NB4 (cell line): ENCODE measurements around the gene KCNAB2.

ENCODE experiments used
- DNase-seq: peaks from one replicate; pipeline ENCODE4 v3.0.0; 2010; ENCODE audit warnings: low read depth
- H3K4me3 ChIP-seq: one replicate; pipeline ENCODE4 v1.5.1; 2011; ENCODE audit warnings: mild to moderate bottlenecking, low read depth, low read length, moderate library complexity
- CTCF ChIP-seq: IDR thresholded peaks from one replicate; pipeline ENCODE4 v1.5.1; 2012; ENCODE audit warnings: low read depth, low read length
- MAX ChIP-seq: IDR thresholded peaks from 2 replicates; pipeline ENCODE4 v1.6.1; 2011; ENCODE audit warnings: low read depth, low read length
- MYC ChIP-seq: IDR thresholded peaks from 2 replicates; pipeline ENCODE4 v1.6.1; 2011; ENCODE audit warnings: low read depth, low read length
- POLR2A ChIP-seq: IDR thresholded peaks from 2 replicates; pipeline ENCODE4 v1.6.1; 2011; ENCODE audit warnings: mild to moderate bottlenecking; ENCODE audit not compliant: insufficient read length; ENCODE audit errors: extremely low read depth

Gene KCNAB2

GRCh38 chr1:6044481-6045109 is 1.1 kb upstream of the KCNAB2 start:
- TF ChIP-seq CTCF (no peak), MYC (no peak), POLR2A (no peak), MAX (no peak)
- DNase-seq, result no peak
- no peak overlapping the region for H3K4me3 ChIP-seq

- TF ChIP-seq MYC, result no peak
- no peak for TF ChIP-seq POLR2A
- TF ChIP-seq MAX, result no peak
- TF ChIP-seq CTCF, result no peak
- no peak overlapping the region for H3K4me3 ChIP-seq
- DNase-seq, result no peak
These were observed 582 bp upstream of the KCNAB2 start for GRCh38 chr1:6045110-6045502.

GRCh38 chr1:6046279-6046678 is 591 bp downstream of the KCNAB2 start:
- DNase-seq, result no peak
- no peak overlapping the region for H3K4me3 ChIP-seq
- TF ChIP-seq MAX (no peak), POLR2A (no peak), MYC (no peak), CTCF (no peak)

- H3K4me3 ChIP-seq, result no peak overlapping the region
- no peak for DNase-seq
- TF ChIP-seq POLR2A, result no peak
- TF ChIP-seq CTCF, result no peak
- TF ChIP-seq MAX, result no peak
- TF ChIP-seq MYC, result no peak
These were observed 2.6 kb downstream of the KCNAB2 start for GRCh38 chr1:6048179-6048867.

- TF ChIP-seq MYC (no peak), CTCF (no peak), MAX (no peak), POLR2A (no peak)
- no peak overlapping the region for H3K4me3 ChIP-seq
- DNase-seq, result no peak
These were observed 3.7 kb downstream of the KCNAB2 start for GRCh38 chr1:6049419-6049818.

- TF ChIP-seq POLR2A (no peak), MYC (no peak), CTCF (no peak), MAX (no peak)
- no peak overlapping the region for H3K4me3 ChIP-seq
- no peak for DNase-seq
These were observed 5.7 kb downstream of the KCNAB2 start for GRCh38 chr1:6051423-6051822.
